Lower leg skin (tissue), 3 donors: ENCODE results near the gene ACACA.

ENCODE experiments used
- CTCF ChIP-seq, 3 donors: fragments of 450-650 bp; IDR thresholded peaks; one replicate each; pipeline ENCODE4 v1.5.1; 2016; ENCODE audit warnings: antibody characterized with exemption in 3 of 3, mild to moderate bottlenecking in 3 of 3, moderate library complexity in 2 of 3
- POLR2A ChIP-seq, 2 donors: fragments of 450-650 bp; IDR thresholded peaks; one replicate each; pipeline ENCODE4 v1.6.1; 2016 to 2017; ENCODE audit warnings: antibody characterized with exemption in 2 of 2, mild to moderate bottlenecking in 1 of 2, moderate library complexity in 1 of 2

- TF ChIP-seq CTCF (IDR thresholded peaks at IDR 0.05): no peak
- no peak for TF ChIP-seq POLR2A (IDR thresholded peaks at IDR 0.05)
Observed at GRCh38 chr17:37218849-37219248, 187.8 kb downstream of the ACACA start.
